ENCODE data around the gene COLEC12.

Gene COLEC12

GRCh38 chr18:319720-320119, 180.8 kb downstream of the COLEC12 start:
- no peak for TF ChIP-seq ZFP30 (CRISPR knock-in tag; IDR thresholded peaks at IDR 0.05)
- TF ChIP-seq POU6F1 (CRISPR knock-in tag; IDR thresholded peaks at IDR 0.05; ENCODE audit: borderline replicate concordance, low read depth): no peak
- TF ChIP-seq ESRRG (CRISPR knock-in tag; IDR thresholded peaks at IDR 0.05): no peak
- TF ChIP-seq TOX (CRISPR knock-in tag; IDR thresholded peaks at IDR 0.05; ENCODE audit: borderline replicate concordance): no peak
- ATAC-seq: no peak

GRCh38 chr18:318791-319291, 181.7 kb downstream of the COLEC12 start:
- TF ChIP-seq ZC3H10 (CRISPR knock-in tag; IDR thresholded peaks at IDR 0.05) (no peak), PATZ1 (CRISPR knock-in tag; IDR thresholded peaks at IDR 0.05; ENCODE audit: borderline replicate concordance) (no peak), POU6F1 (CRISPR knock-in tag; IDR thresholded peaks at IDR 0.05; ENCODE audit: borderline replicate concordance, low read depth) (no peak), TOX (CRISPR knock-in tag; IDR thresholded peaks at IDR 0.05; ENCODE audit: borderline replicate concordance) (no peak), GLIS3 (CRISPR knock-in tag; IDR thresholded peaks at IDR 0.05) (no peak), CSRNP3 (CRISPR knock-in tag; IDR thresholded peaks at IDR 0.05) (no peak), BACH2 (CRISPR knock-in tag; IDR thresholded peaks at IDR 0.05; ENCODE audit: borderline replicate concordance) (no peak), ARNTL (CRISPR knock-in tag; IDR thresholded peaks at IDR 0.05; ENCODE audit: borderline replicate concordance, low read depth) (no peak), CSDC2 (CRISPR knock-in tag; IDR thresholded peaks at IDR 0.05) (no peak)
- ATAC-seq: no peak

GRCh38 chr18:317618-318017, 182.9 kb downstream of the COLEC12 start:
- TF ChIP-seq PPARA (CRISPR knock-in tag; IDR thresholded peaks at IDR 0.05; ENCODE audit: borderline replicate concordance) (no peak), PATZ1 (CRISPR knock-in tag; IDR thresholded peaks at IDR 0.05; ENCODE audit: borderline replicate concordance) (no peak)
- ATAC-seq: no peak

- TF ChIP-seq CREB5 (CRISPR knock-in tag; IDR thresholded peaks at IDR 0.05; ENCODE audit: low read depth): no peak
- no peak for TF ChIP-seq PPARA (CRISPR knock-in tag; IDR thresholded peaks at IDR 0.05; ENCODE audit: borderline replicate concordance)
- no peak for TF ChIP-seq TSHZ2 (CRISPR knock-in tag; IDR thresholded peaks at IDR 0.05)
- TF ChIP-seq ZFP30 (CRISPR knock-in tag; IDR thresholded peaks at IDR 0.05): no peak
- TF ChIP-seq ZNF8 (CRISPR knock-in tag; IDR thresholded peaks at IDR 0.05): no peak
- TF ChIP-seq POU6F1 (CRISPR knock-in tag; IDR thresholded peaks at IDR 0.05; ENCODE audit: borderline replicate concordance, low read depth): no peak
- TF ChIP-seq BACH2 (CRISPR knock-in tag; IDR thresholded peaks at IDR 0.05; ENCODE audit: borderline replicate concordance): no peak
- TF ChIP-seq TCF4 (CRISPR knock-in tag; IDR thresholded peaks at IDR 0.05; ENCODE audit: borderline replicate concordance): no peak
- TF ChIP-seq TOX (CRISPR knock-in tag; IDR thresholded peaks at IDR 0.05; ENCODE audit: borderline replicate concordance): no peak
- no peak for TF ChIP-seq ZNF70 (CRISPR knock-in tag; IDR thresholded peaks at IDR 0.05)
- no peak for TF ChIP-seq CSDC2 (CRISPR knock-in tag; IDR thresholded peaks at IDR 0.05)
- no peak for TF ChIP-seq SNAI2 (CRISPR knock-in tag; IDR thresholded peaks at IDR 0.05)
- TF ChIP-seq ARNTL (CRISPR knock-in tag; IDR thresholded peaks at IDR 0.05; ENCODE audit: borderline replicate concordance, low read depth): no peak
Observed at GRCh38 chr18:316393-316792, 184.1 kb downstream of the COLEC12 start.

More at GRCh38 chr18:316393-316792, 184.1 kb downstream of the COLEC12 start:
- no peak for ATAC-seq

Data from SK-N-SH treated with all-trans-retinoic acid at 6 μM for 48 hours (cell line).